Vagina (tissue), 2 donors: ENCODE results near the gene SOCS2. TPM values are rescaled to one million over a fixed set of nuclear protein-coding genes. Genes with fewer than 3 reads are reported as not detected.

ENCODE experiments used
- DNase-seq, 2 donors: peaks; one replicate each; pipeline ENCODE4 v3.0.0-alpha.2; 2017; ENCODE audit errors: extremely low spot score in 2 of 2
- H3K27ac ChIP-seq: fragments of 200-600 bp; sonication (generic); one replicate; pipeline ENCODE4 v1.5.1; 2019
- H3K27me3 ChIP-seq: fragments of 200-600 bp; sonication (generic); one replicate; pipeline ENCODE4 v1.5.1; 2019
- H3K36me3 ChIP-seq, 2 donors: fragments of 200-600 bp; sonication (generic); one replicate each; pipeline ENCODE4 v1.5.1; 2017 to 2019
- H3K4me1 ChIP-seq: fragments of 200-600 bp; sonication (generic); one replicate; pipeline ENCODE4 v1.5.1; 2019
- H3K4me3 ChIP-seq, 2 donors: fragments of 200-600 bp; sonication (generic); 1 replicate in 1 of 2; 2 replicates in 1 of 2; pipeline ENCODE4 v1.5.1; 2016 to 2019
- H3K9me3 ChIP-seq: fragments of 200-600 bp; sonication (generic); one replicate; pipeline ENCODE4 v1.5.1; 2019
- CTCF ChIP-seq, 3 experiments: fragments of 450-650 bp in 2 of 3; fragments of 200-600 bp in 1 of 3; sonication (generic) in 1 of 3; IDR thresholded peaks; one replicate each; pipeline ENCODE4 v1.5.1; 2017 to 2019; ENCODE audit warnings: antibody characterized with exemption in 3 of 3, mild to moderate bottlenecking in 2 of 3, moderate library complexity in 2 of 3
- POLR2A ChIP-seq, 2 donors: fragments of 450-650 bp; IDR thresholded peaks; one replicate each; pipeline ENCODE4 v1.6.1; 2017; ENCODE audit warnings: antibody characterized with exemption in 2 of 2, mild to moderate bottlenecking in 2 of 2, moderate library complexity in 2 of 2
- POLR2AphosphoS5 ChIP-seq, 2 donors: sonication (generic); formaldehyde crosslinking; IDR thresholded peaks; one replicate each; pipeline ENCODE4 v1.9.0; 2017; ENCODE audit warnings: antibody characterized with exemption in 2 of 2, mild to moderate bottlenecking in 2 of 2, low read depth in 1 of 2; ENCODE audit not compliant: insufficient read depth in 1 of 2
- intact Hi-C: fragments of 100-400 bp; cut with DNase I; formaldehyde crosslinking; loops from one replicate; pipeline ENCODE4 v1.15.1; 2023
- total RNA-seq: library from RNA; depleted of rRNA; stranded (reverse); fragments of >200 nt; gene quantifications from one replicate; pipeline ENCODE4 v1.2.3, GENCODE V29; 2016

The SOCS2 gene
- total RNA-seq, 1 donor from 2014 or later, result 79.3 TPM

GRCh38 chr12:93577222-93577621, 4.7 kb downstream of the SOCS2 start:
- H3K4me3 ChIP-seq, result peak overlapping the region; percentile 43 to 94

GRCh38 chr12:93578221-93578620, 5.7 kb downstream of the SOCS2 start:
- TF ChIP-seq POLR2A (IDR thresholded peaks at IDR 0.05), result no peak
- TF ChIP-seq POLR2AphosphoS5 (IDR thresholded peaks at IDR 0.05; ENCODE audit: insufficient read depth in 1 of 2, low read depth in 1 of 2), result no peak
- no peak for TF ChIP-seq CTCF (IDR thresholded peaks at IDR 0.05)
- no peaks in the 10 kb centered on the region for H3K27me3 ChIP-seq
- peak overlapping the region; percentile 43 to 94 for H3K4me3 ChIP-seq
- no peak for DNase-seq
- H3K4me1 ChIP-seq, result peaks cover 40% of the 10 kb centered on the region
- H3K27ac ChIP-seq, result peak overlapping the region; percentile 99
- peaks cover 0 to 10% of the 10 kb centered on the region in 2 donors for H3K36me3 ChIP-seq
- intact Hi-C loops, result loop anchor here (10.0 kb wide), 1 partner anchor 237 kb away; no protein-coding TSS in a partner anchor
- no peaks in the 10 kb centered on the region for H3K9me3 ChIP-seq

More at GRCh38 chr12:93577222-93577621, 4.7 kb downstream of the SOCS2 start:
- H3K27me3 ChIP-seq, result no peaks in the 10 kb centered on the region
- no peak for DNase-seq
- H3K27ac ChIP-seq, result peak overlapping the region; percentile 99
- intact Hi-C loops, result loop anchor here (10.0 kb wide), 1 partner anchor 238 kb away; no protein-coding TSS in a partner anchor
- no peaks in the 10 kb centered on the region for H3K9me3 ChIP-seq
- H3K36me3 ChIP-seq, result peaks cover 0 to 10% of the 10 kb centered on the region in 2 donors
- TF ChIP-seq POLR2AphosphoS5 (IDR thresholded peaks at IDR 0.05; ENCODE audit: insufficient read depth in 1 of 2, low read depth in 1 of 2) (no peak), CTCF (IDR thresholded peaks at IDR 0.05) (no peak), POLR2A (IDR thresholded peaks at IDR 0.05) (no peak)
- peaks cover 40% of the 10 kb centered on the region for H3K4me1 ChIP-seq

- peaks cover 0 to 1% of the 10 kb centered on the region in 2 donors for H3K36me3 ChIP-seq
- TF ChIP-seq POLR2A (IDR thresholded peaks at IDR 0.05) (no peak), POLR2AphosphoS5 (IDR thresholded peaks at IDR 0.05; ENCODE audit: insufficient read depth in 1 of 2, low read depth in 1 of 2) (no peak)
- DNase-seq, result no peak
- H3K27me3 ChIP-seq, result no peaks in the 10 kb centered on the region
- peaks cover 40% of the 10 kb centered on the region for H3K4me1 ChIP-seq
- intact Hi-C loops, result no loop called here
- H3K27ac ChIP-seq, result peak overlapping the region; percentile 99
- H3K4me3 ChIP-seq, result no peak overlapping the region
- H3K9me3 ChIP-seq, result no peaks in the 10 kb centered on the region
These were observed 8.2 kb downstream of the SOCS2 start for GRCh38 chr12:93580682-93581081.

GRCh38 chr12:93581370-93581769, 8.9 kb downstream of the SOCS2 start:
- no peak for DNase-seq
- no peak for TF ChIP-seq POLR2AphosphoS5 (IDR thresholded peaks at IDR 0.05; ENCODE audit: insufficient read depth in 1 of 2, low read depth in 1 of 2)
- no peak for TF ChIP-seq POLR2A (IDR thresholded peaks at IDR 0.05)
- TF ChIP-seq CTCF (IDR thresholded peaks at IDR 0.05), result no peak
- intact Hi-C loops, result no loop called here
- Histone ChIP-seq H3K9me3 (no peaks in the 10 kb centered on the region), H3K27ac (peak overlapping the region; percentile 99), H3K4me3 (no peak overlapping the region), H3K27me3 (no peaks in the 10 kb centered on the region), H3K36me3 (peaks cover 0 to 4% of the 10 kb centered on the region in 2 donors), H3K4me1 (peaks cover 39% of the 10 kb centered on the region)

- Histone ChIP-seq H3K4me3 (no peak overlapping the region), H3K36me3 (peaks cover 0 to 4% of the 10 kb centered on the region in 2 donors), H3K27me3 (no peaks in the 10 kb centered on the region), H3K4me1 (peaks cover 29% of the 10 kb centered on the region), H3K27ac (peak overlapping the region; percentile 99), H3K9me3 (no peaks in the 10 kb centered on the region)
- DNase-seq, result no peak
- TF ChIP-seq POLR2A (IDR thresholded peaks at IDR 0.05), result no peak
- TF ChIP-seq CTCF (IDR thresholded peaks at IDR 0.05), result no peak
- TF ChIP-seq POLR2AphosphoS5 (IDR thresholded peaks at IDR 0.05; ENCODE audit: insufficient read depth in 1 of 2, low read depth in 1 of 2), result no peak
- intact Hi-C loops, result no loop called here
These were observed 9.9 kb downstream of the SOCS2 start for GRCh38 chr12:93582351-93582750.
